Natural killer cell (primary cell): ENCODE results near the gene ADGRB3. TPM values are rescaled to one million over a fixed set of nuclear protein-coding genes. Genes with fewer than 3 reads are reported as not detected.

ENCODE experiments used
- ATAC-seq, 3 donors: fragments of 150-1000 bp in 2 of 3; fragments of 200-7000 bp in 1 of 3; cut with Tn5 transposase; 1 replicate in 1 of 3; 2 replicates in 2 of 3; pipeline ENCODE4 v1.10.0; 2021; ENCODE audit warnings: mild to moderate bottlenecking in 2 of 3, moderate library complexity in 2 of 3
- DNase-seq, 2 donors: peaks; one replicate each; pipeline versions ENCODE4 v3.0.0 to v3.0.0-alpha.2; 2013 to 2021; ENCODE audit warnings: mixed read lengths in 1 of 2
- H3K27ac ChIP-seq: one replicate; pipeline ENCODE4 v1.5.1; 2013; ENCODE audit warnings: mild to moderate bottlenecking, low read length
- H3K27me3 ChIP-seq: one replicate; pipeline ENCODE4 v1.6.1; 2013; ENCODE audit warnings: low read length; ENCODE audit not compliant: control insufficient read depth, insufficient read depth
- H3K36me3 ChIP-seq: one replicate; pipeline ENCODE4 v1.6.1; 2013; ENCODE audit warnings: low read length; ENCODE audit not compliant: control insufficient read depth, insufficient read depth
- H3K4me1 ChIP-seq: one replicate; pipeline ENCODE4 v1.6.1; 2013; ENCODE audit warnings: low read length; ENCODE audit not compliant: control insufficient read depth, insufficient read depth
- H3K4me3 ChIP-seq: one replicate; pipeline ENCODE4 v1.5.1; 2013; ENCODE audit warnings: low read length
- H3K9me3 ChIP-seq: one replicate; pipeline ENCODE4 v1.6.1; 2013; ENCODE audit warnings: low read length; ENCODE audit not compliant: control insufficient read depth, insufficient read depth
- H3K27ac Mint-ChIP-seq, 2 donors: one replicate each; pipeline ENCODE4 v1.8.0; 2022; ENCODE audit warnings: mild to moderate bottlenecking in 2 of 2, mixed read lengths in 2 of 2, moderate library complexity in 1 of 2
- H3K27me3 Mint-ChIP-seq, 2 donors: one replicate each; pipeline ENCODE4 v1.8.0; 2022; ENCODE audit warnings: low read depth in 2 of 2, mixed read lengths in 2 of 2
- H3K36me3 Mint-ChIP-seq: one replicate; pipeline ENCODE4 v1.8.0; 2022; ENCODE audit warnings: mixed read lengths
- H3K4me1 Mint-ChIP-seq, 2 donors: one replicate each; pipeline ENCODE4 v1.8.0; 2022; ENCODE audit warnings: mixed read lengths in 2 of 2
- H3K4me3 Mint-ChIP-seq: one replicate; pipeline ENCODE4 v1.8.0; 2022; ENCODE audit warnings: mild to moderate bottlenecking, moderate library complexity, mixed read lengths
- H3K9me3 Mint-ChIP-seq, 2 donors: one replicate each; pipeline ENCODE4 v1.8.0; 2022; ENCODE audit warnings: mixed read lengths in 2 of 2
- WGBS: methylation state at CpG from one replicate; pipeline ENCODE4 v1.1.7; 2013; ENCODE audit warnings: missing lambda C conversion rate; ENCODE audit not compliant: insufficient coverage; 5-methylcytosine and 5-hydroxymethylcytosine counted together
- intact Hi-C: fragments of 100-400 bp; cut with micrococcal nuclease; formaldehyde crosslinking; loops from one replicate; pipeline ENCODE4 v1.14.2; 2022
- total RNA-seq, 4 donors: library from RNA; stranded (reverse); fragments of 120-200 nt in 1 of 4; gene quantifications; one replicate each; pipeline versions ENCODE4 v1.2.3 to v1.2.4, GENCODE V29; 2013 to 2022
- TF ChIP-seq, protein P1 (sequence below): fragments of 200-600 bp; IDR thresholded peaks from one replicate; pipeline ENCODE4 v1.8.0; 2022; ENCODE audit warnings: antibody characterized with exemption

The ADGRB3 gene
- total RNA-seq, 3 donors from 2014 or later (not counting 1 experiment from before 2014, with no cell fraction given), result not detected

DNA sequence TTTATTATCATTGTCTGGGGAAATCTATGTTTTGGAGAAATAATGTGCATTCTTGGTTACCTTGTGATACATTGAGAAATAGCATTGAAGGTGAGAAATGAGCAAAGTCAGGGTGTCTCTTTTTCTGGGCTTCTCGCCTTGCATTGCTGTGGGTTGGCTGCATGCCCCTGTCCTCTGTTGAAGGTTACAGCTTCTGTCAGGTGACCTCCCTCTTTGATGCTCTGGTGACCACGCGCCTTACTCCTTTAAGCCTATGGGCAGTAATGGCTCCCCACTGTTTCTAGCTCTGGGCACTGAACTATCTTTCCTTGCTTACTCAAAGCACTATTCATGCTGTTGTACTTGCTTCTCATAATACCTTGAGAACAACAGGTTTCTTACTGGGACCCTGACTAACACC is 14.6 kb downstream of the ADGRB3 start:
- H3K4me3 Mint-ChIP-seq, result no peak overlapping the region
- intact Hi-C loops, result no loop called here

DNA sequence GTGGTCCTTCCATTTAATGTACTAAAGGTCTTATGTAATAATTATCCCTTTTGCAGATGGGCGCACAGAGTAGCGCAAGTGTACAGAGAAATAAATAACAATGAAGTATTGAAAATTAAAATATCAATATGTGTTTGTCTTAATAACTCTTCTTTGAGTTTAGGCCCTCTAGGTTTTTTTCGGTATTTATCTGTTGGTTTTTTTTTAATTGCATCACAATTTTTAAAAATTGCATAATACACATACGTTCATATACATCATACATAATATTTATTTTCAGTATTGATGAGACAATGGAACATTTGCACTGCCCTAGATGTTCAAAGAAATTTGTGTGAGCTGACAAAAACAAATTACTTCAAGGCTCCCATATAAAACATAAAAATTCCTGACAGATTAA is 15.1 kb downstream of the ADGRB3 start:
- DNase-seq, result no peak
- Histone ChIP-seq H3K27me3 (no peaks in the 10 kb centered on the region), H3K9me3 (no peaks in the 10 kb centered on the region), H3K27ac (no peak overlapping the region), H3K4me3 (no peak overlapping the region), H3K4me1 (no peaks in the 10 kb centered on the region), H3K36me3 (no peaks in the 10 kb centered on the region)
- WGBS, result 100% methylated on average over 1 of the region's 4 CpGs
- no peak overlapping the region for H3K4me3 Mint-ChIP-seq
- no peaks in the 10 kb centered on the region for H3K4me1 Mint-ChIP-seq
- no peak for ATAC-seq
- H3K9me3 Mint-ChIP-seq, result peaks cover 0 to 2% of the 10 kb centered on the region in 2 donors
- intact Hi-C loops, result no loop called here
- TF ChIP-seq, protein P1, sequence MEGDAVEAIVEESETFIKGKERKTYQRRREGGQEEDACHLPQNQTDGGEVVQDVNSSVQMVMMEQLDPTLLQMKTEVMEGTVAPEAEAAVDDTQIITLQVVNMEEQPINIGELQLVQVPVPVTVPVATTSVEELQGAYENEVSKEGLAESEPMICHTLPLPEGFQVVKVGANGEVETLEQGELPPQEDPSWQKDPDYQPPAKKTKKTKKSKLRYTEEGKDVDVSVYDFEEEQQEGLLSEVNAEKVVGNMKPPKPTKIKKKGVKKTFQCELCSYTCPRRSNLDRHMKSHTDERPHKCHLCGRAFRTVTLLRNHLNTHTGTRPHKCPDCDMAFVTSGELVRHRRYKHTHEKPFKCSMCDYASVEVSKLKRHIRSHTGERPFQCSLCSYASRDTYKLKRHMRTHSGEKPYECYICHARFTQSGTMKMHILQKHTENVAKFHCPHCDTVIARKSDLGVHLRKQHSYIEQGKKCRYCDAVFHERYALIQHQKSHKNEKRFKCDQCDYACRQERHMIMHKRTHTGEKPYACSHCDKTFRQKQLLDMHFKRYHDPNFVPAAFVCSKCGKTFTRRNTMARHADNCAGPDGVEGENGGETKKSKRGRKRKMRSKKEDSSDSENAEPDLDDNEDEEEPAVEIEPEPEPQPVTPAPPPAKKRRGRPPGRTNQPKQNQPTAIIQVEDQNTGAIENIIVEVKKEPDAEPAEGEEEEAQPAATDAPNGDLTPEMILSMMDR, result no peak
- H3K27me3 Mint-ChIP-seq, result no peaks in the 10 kb centered on the region
- H3K27ac Mint-ChIP-seq, result no peak overlapping the region
- H3K36me3 Mint-ChIP-seq, result no peaks in the 10 kb centered on the region

More for the DNA sequence above, 14.6 kb downstream of the ADGRB3 start:
- no peak overlapping the region for H3K27ac Mint-ChIP-seq
- Histone ChIP-seq H3K9me3 (no peaks in the 10 kb centered on the region), H3K27ac (no peak overlapping the region), H3K27me3 (no peaks in the 10 kb centered on the region), H3K4me1 (no peaks in the 10 kb centered on the region), H3K36me3 (no peaks in the 10 kb centered on the region), H3K4me3 (no peak overlapping the region)
- H3K9me3 Mint-ChIP-seq, result peaks cover 0 to 2% of the 10 kb centered on the region in 2 donors
- WGBS, result 93% methylated on average over 3 of the region's 3 CpGs
- DNase-seq (no peak), ATAC-seq (no peak)
- no peaks in the 10 kb centered on the region for H3K27me3 Mint-ChIP-seq
- no peaks in the 10 kb centered on the region for H3K4me1 Mint-ChIP-seq
- no peaks in the 10 kb centered on the region for H3K36me3 Mint-ChIP-seq
- TF ChIP-seq, protein P1, result no peak

DNA sequence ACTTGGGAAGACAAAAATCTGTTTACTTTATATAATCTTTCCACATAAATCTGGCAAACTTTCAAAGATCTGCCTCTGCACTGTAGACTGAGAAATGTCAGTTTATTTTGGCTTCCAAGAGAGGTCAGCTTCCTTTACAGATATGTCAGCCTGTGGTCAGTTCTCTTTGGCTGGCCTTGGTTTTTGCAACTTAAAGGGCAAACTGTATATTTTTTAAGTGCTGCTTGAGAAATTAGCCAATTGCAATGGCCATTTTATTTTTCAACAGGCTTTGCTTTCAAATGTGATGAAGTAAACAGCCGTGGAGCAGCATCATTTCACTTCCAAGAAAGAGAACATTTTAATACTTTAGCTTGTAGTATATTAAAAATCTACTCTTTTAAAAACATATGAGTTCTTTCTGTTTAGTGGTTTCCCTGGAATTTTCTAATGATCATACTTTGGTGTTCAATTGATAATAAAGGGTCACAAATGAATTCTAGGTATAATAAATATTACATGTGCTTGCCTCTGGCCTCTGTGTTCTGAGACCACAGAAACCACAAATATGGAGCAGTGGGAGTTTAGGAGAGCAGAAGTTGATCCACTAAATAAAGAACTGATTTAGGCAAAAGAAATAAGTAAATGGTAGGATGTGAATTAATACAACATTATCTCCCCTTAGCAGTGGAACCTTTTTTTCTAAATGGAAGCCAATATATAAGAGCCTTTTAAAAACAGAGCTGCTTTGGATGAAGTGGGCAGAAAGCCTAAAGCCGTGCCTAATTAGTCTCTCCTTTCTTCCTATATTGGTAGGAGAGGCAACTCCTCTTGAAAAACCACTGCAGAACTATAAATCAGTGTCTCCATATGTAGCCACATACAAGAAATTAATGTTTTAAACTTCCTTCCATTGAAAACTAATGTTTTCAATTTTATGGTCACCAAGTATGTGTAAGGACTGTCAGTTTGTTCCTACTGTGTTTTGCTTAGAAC is 16.2 kb downstream of the ADGRB3 start:
- WGBS, result no CpG with 5 or more reads among the region's 2 CpGs
- DNase-seq (no peak), ATAC-seq (no peak)
- no peaks in the 10 kb centered on the region for H3K4me1 Mint-ChIP-seq
- H3K27ac ChIP-seq, result no peak overlapping the region
- H3K27me3 ChIP-seq, result no peaks in the 10 kb centered on the region
- intact Hi-C loops, result no loop called here
- H3K9me3 Mint-ChIP-seq, result peaks cover 0 to 2% of the 10 kb centered on the region in 2 donors
- H3K27me3 Mint-ChIP-seq, result no peaks in the 10 kb centered on the region
- TF ChIP-seq, protein P1, result no peak
- H3K27ac Mint-ChIP-seq, result no peak overlapping the region
- no peaks in the 10 kb centered on the region for H3K36me3 Mint-ChIP-seq
- no peak overlapping the region for H3K4me3 ChIP-seq
- no peaks in the 10 kb centered on the region for H3K4me1 ChIP-seq
- no peak overlapping the region for H3K4me3 Mint-ChIP-seq
- no peaks in the 10 kb centered on the region for H3K36me3 ChIP-seq
- no peaks in the 10 kb centered on the region for H3K9me3 ChIP-seq
